HG03139 (cell line): ENCODE results near the gene POLRMT.
"Not testable (repeated sequence)": the region's sequence is repeated elsewhere in the genome, so short reads cannot be mapped to it uniquely, and the experiment has no call there.

ENCODE experiments used
- ATAC-seq: cut with Tn5 transposase; IDR thresholded peaks from one replicate; pipeline ENCODE4 v1.9.1; 2021; ENCODE audit not compliant: unreplicated experiment

The POLRMT gene

DNA sequence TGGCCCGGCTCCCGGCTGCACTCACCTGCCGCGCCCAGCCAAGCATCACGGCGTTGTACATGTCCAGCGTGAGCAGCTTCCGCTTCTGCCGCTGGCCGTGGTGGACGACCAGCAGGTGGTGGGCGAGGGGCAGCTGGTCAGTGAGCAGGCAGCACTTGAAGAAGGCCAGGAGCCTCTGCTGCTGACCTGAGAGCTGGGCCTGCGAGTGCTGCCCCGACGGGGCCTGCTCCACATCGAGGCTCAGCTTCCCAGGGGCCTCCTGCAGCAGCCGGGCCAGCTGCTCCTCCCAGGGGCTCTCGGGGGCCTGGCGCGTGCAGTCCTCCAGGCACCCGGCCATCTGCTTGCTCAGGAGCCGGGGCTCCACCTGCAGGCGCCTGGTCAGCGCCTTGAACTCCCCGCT, 3.8 kb downstream of the POLRMT start:
- not testable (repeated sequence) for ATAC-seq

DNA sequence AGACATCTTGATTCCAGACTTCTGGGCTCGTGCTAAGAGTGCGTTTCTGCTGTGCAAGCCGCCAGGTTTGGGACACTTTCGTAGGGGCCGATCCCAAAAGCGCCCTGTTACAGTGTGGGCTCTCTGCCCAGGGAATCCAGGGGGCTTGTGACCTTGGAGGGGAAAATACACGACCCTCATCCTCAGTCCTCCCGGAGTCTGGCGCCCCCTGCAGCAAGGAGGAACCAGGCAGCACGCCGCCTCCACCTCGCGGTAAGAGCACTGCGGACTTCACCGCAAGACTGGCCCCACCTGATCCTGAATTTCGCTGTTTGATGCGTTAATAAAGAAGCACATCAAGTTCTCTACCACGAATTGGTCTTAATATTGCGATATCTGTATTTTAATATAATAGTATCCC, 5.2 kb downstream of the POLRMT start:
- no peak for ATAC-seq

DNA sequence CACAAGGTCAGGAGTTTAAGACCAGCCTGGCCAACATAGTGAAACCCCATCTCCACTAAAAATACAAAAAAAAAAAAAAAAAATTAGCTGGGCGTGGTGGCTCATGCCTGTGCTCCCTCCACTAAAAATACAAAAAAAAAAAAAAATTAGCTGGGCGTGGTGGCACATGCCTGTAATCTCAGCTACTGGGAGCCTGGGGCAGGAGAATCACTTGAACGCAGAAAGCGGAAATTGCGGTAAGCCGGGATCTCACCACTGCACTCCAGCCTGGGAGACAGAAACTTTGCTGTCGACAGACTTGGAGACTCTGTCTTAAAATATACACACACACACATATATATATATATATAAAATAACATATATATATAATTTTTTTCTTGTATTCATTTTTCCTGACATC, 6.8 kb downstream of the POLRMT start:
- not testable (repeated sequence) for ATAC-seq

DNA sequence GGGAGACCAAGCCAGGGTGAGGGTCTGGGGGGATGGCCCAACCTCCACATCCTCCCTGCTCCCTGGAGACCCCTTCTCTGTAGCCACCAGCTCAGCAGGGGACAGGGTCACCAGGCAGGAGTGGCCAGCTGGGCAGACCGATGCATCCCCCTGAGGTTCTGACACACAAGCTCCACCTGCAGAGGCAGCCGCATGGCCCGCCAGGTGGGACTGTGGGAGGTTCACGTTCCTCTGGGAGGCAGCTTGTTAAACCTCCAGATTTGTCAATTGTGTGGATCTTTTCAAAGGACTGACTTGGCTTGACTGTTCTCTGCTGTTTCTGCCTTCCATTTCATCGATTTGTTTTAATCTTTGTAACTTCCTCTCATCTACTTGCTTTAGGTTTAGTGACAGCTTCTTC, 8.1 kb downstream of the POLRMT start:
- ATAC-seq = no peak

DNA sequence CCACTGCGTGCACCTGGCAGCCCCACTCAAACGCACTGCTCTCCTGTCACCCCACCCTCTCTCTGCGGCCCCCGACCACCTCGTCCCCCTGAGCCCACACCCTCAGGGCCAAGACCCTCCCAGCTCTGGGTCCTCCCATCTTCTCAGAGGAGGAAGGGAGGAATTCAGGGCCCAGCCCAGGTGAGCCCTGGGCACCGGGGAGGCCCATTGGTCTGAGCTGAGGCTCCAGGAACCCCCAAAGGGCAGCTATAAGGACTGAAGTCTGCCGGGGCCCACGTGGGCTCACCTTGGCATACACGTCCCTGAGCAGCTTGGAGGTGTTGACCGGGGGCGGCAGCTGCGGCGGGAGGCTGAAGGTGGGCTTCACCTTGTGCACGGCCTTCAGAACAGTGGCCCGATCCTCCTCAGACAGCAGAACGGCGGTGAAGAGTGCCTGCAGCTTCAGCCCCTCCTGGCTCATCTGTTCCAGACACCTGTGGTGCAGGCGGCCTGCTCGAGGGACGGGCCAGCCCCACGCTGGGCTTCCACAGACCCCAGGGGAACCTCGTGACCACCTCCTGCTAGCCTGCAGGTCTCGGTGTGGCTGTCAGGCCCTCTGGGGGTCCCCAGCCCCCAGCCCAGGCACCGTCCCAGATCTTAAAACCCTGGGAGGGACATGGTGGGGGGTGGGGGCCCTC, 8.8 kb downstream of the POLRMT start:
- no peak for ATAC-seq

DNA sequence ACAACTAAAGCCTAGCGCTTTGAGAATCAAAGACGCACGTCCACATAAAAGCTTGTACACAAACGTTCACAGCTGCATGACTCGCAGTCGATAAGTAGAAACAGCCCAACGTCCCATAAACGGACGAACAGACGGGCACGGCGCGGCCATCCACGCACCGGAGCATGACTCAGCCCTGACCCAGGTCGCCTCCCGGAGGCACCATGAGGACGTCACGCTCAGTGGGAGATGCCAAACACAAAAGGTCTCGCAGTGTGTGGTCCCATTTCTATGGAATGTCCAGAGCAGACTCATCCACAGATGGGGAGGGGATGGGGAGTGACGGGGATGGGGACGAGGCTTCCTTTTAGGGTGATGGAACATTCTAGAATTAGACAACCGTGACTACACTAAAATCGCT, 9.4 kb downstream of the POLRMT start:
- ATAC-seq = no peak

DNA sequence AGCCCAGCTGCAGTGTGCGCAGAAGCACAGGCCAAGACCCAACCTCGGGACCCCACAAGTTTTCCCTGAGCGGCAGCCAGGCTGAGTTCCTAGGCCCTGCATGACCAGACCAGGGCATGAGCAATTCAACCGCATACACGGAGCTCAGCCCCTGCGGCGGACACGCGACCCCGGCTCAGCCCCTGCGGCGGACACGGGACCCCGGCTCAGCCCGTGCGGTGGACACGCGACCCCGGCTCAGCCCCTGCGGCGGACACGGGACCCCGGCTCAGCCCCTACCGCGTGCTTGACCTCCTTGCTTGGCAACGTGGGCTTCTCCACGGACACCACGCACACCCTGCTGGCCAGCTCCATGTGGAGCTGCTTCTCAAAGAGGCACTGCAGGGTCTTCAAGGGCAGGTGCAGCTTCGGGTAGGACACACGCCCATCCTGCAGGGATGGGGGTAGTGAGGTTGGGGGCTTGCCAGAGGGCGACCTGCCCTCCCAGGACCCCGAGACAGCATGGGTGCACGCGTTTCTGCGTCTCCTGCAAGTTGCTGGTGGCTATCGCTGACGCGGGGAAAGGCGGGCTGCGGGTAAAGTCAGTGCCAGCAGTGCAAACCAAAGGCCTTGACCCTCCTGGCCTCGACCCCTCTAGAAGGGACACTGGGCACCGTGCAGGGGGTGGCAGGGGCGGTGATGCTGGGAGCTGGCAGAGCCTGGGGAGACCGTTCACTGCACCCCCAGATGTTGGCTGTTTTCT, 10.0 kb downstream of the POLRMT start:
- ATAC-seq = no peak

DNA sequence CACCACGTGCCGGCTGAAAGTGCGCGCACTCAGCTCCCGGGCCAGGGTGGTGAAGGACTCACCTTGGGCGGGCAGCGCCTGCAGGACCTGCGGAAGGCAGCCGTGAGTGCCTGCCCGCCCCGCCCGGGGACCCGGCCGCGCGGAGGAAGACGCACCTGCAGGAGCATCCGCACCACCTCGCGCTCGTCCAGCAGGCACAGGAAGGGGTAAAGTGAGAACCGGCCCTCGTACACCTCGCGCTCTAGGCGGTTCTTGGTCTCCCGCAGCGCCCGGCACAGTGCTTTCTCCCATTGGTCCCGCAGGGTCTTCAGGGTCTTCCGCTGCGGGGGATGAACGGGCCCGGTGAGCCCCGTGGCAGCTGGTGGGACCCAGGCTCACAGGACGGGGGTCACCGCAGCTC, 10.7 kb downstream of the POLRMT start:
- ATAC-seq = no peak

DNA sequence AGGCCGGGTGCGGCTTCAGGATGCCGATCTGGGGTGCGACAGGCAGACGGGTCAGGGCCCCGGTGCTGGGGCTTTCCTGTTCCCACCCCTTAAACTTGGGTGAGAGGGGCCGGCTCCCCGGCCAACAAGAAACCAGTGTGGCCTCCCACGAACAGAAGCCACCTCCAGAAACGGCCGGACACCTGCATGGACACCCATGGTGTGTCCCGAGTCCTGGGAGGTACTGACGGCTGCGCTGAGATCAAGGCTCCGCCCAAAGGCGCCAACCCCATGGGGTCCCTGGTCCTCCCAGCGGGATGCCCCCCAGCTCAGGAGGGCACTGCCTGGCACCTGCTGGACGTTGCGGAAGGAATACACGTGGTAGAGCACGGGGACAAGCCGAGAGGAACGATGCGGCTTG, 11.5 kb downstream of the POLRMT start:
- no peak for ATAC-seq

DNA sequence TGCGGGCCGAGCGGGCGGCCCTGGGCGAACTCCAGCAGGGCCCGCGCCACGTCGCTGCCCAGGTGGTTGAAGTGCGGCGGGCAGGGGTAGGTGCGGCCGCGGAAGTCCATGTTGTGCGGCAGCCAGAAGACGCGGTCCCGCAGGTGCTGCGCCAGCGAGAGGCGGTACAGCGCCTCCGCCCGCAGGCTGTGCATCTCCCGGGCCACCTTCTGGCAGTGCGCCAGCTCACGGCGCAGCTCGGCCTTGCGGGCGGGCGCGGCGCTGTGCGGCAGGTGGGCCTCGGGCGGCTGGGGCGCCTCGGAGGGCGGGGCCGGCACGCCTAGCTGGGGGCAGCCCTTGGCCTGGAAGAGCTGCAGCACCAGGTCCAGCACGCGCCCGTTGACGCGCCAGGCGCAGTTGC, 12.1 kb downstream of the POLRMT start:
- not testable (repeated sequence) for ATAC-seq

DNA sequence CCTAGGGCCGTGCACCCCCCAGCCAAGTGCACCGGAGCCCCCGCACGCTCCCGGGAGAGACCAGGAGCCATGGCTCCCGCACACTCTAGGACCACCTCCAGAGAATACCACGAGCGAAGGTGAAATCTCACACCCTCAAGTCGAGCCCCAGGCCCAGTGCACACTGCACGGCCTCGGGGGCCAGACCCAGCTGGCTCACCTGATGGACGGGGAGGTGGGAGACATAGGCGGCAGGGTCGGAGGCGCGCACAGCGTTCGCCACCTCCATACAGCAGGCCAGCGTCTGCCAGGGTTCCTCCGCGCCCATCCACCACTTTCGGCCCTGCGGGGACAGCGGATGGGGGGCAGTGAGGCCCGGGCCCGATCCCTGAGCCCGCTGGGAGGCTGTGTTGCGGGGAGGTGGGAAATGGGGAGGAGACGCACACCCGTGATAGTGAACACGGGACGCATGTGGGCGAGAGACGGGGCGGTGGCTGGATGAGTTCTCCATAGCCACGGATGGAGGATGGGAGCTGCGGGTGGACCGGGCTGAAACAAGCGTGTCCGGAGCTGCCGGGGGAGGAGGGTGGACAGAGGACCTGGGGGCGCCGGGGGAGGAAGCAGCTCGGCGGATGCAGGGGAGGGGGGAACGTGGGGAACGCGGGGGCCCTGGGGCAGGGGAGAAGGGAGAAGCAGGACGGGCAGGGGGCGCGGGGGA, 13.0 kb downstream of the POLRMT start:
- no peak for ATAC-seq

DNA sequence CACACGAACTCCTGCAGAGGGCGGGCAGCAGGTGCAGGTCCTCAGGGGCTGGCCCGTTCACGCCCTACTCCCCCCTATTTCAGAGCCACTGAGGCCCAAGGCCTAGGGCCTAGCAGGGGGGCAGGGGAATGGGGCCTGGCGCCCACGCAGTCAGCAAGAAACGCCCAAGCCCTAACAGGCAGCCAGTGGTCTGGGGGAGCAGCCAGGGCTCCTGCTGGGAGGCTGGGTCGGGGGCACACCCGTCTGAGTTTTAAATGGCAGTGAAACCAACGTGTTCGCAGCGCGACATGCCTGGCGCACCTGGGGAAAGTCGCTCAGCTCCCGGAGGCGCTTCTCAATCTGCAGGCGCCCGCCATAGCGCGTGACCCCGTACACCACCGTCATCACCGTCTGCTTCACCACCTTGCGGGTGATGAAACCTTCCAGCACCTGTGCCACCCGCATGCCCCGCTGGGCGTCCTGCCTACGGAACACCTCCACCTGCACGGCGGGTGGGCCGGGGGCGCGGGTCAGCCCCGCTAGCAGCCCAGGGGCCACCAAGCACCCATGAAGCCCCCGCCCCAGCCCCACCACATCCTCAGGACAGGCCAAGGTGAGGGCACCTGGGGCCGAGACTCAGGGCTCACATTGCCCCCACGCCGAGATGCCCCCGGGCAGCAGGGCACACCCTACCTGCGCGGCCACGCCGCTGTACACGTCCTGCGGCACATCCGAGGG, 13.9 kb downstream of the POLRMT start:
- ATAC-seq = no peak

DNA sequence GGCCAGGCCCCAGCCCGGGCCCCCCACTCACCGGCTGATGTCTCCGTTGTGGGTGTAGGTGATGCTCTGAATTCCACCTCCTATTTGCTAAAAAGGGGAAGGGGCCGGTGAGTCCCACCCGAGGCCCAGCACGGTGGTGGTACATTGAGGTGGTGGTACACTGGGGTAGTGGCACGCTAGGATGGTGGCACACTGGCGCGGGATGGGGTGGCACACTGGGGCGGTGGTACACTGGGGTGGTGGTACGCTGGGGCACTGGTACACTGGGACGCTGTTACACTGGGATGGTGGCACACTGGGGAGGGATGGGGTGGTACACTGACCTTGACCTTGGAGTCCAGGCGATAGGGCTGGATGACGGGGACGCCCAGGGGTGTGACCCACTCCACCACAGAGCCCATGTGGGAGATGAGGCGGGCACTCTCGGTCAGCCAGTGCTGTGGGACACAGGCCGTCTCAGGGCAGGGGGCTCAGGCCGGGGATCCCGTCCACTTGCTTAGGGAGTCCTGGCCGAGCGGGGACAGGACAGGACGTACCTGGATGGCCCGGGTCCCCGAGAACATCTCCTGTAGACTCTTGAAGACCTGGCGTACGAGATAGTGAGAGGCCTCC, 14.6 kb downstream of the POLRMT start:
- ATAC-seq = no peak

DNA sequence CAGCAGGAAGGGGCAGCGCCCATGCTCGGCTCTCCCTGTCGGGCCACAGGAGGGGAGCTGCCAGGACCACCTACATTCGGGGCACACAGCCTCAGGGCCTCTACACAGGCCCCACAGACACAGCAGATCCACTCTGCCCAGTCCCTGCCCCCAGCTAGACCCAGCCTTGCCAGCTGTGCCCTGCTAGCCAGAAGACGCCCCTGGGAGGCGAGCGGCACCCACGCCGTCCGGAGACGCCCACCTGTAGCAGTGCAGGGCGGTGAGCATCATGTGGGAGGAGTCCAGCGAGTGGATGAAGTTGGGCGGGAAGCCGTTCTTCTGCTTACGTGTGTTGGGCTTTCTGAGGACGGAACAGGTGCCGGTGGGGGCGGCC, 15.1 kb downstream of the POLRMT start:
- no peak for ATAC-seq

DNA sequence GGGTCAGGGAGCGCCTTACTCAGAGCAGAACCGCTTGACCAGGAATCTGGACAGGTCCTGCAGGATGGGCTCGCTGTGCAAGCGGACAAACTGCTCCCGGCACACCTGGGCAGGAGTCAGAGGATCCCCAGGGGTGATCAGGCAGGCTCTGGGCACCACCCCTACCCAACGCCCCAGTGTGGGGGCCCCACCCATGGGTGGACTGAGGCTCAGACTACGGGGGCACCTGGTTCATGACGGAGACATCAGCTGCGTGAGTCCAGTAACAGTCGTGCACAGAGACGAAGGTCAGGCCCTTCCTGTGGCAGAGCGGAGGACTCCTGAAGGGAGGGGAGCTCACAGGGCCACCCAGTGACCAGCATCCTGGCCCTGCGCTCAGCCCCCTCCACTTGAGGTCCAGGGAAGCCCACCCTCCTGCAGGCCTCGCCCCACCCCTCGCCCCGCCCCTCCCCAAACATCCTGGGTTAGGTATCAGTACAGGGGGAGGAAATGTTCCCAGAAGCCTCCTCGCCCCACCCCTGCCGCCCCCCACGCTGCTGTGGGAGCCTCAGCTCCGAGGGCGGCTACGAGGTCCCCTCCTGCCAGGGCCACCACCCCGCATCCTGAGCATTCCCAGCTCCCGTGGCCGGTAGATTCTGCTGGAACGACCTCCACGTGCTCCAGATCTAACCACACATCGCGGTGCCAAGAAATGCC, 15.6 kb downstream of the POLRMT start:
- no peak for ATAC-seq

DNA sequence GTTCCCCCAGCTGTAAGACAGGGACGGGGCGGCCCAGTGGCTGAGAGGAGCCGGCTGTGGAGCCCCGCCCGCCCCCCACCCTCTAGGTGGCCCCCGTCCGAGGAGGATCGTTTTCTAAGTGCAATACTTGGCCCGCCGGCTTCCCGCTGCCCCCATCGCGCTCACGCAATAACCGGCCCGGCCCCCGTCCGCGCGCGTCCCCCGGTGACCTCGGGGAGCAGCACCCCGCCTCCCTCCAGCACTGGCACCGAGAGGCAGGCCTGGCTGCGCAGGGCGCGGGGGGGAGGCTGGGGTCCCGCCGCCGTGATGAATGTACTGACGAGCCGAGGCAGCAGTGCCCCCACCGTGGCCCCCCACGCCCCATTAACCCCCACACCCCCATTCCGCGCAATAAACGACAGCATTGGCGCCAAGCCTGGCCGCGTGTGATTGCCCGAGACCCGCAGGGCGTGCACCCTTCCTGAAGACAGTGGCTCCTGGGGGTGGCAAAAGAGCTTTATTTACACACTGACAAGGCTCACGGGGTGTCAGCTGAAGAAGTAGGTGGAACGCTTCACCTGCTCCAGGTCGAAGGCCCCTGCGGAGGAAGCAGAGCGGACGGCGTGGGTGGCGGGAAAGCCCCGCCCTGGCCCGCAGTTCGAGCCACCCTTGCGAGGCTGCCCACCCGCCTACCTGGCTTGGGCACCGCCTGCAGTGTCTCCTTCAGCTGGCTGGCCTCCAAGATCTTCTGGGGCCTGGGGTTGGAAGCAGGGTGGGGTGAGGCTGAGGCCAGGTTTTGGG, 16.4 kb downstream of the POLRMT start:
- no peak for ATAC-seq

DNA sequence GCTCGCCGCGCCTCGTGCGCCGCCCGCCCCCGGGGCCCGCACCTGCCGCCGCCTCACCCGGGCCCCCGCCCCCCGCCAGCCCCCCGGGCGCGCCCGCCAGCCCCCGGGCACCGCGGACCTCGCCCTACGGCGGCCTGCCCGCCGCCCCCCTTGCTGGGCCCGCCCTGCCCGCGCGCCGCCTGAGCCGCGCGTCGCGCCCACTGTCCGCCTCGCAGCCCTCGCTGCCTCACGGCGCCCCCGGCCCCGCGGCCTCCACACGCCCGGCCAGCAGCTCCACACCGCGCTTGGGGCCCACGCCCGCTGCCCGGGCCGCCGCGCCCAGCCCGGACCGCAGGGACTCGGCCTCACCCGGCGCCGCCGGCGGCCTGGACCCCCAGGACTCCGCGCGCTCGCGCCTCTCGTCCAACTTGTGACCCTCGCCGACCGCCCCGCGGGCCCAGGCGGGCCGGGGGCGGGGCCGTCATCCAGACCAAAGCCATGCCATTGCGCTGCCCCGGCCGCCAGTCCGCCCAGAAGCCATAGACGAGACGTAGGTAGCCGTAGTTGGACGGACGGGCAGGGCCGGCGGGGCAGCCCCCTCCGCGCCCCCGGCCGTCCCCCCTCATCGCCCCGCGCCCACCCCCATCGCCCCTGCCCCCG, 17.2 kb downstream of the POLRMT start:
- ATAC-seq = no peak

DNA sequence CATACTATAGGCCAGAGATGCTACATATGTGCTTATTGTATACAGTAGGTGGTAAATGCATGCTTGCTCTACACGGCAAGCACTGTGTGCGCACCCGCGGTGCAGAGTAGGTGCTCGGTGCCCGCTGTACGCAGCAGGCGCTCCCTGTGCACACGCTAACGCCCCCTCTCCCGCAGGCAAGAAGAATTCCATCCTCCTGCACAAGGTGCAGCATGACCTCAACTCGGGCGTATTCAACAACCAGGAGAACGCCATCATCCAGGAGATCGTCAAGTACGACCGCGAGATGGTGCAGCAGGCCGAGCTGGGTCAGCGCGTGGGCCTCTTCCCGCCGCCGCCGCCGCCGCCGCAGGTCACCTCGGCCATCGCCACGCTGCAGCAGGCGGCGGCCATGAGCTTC, 17.7 kb downstream of the POLRMT start:
- no peak for ATAC-seq
